ENCODE data around the gene RAB6B.

Gene RAB6B

GRCh38 chr3:133842158-133842557 lies 53.5 kb downstream of the RAB6B start:
- CTCF ChIA-PET = no interaction called here

GRCh38 chr3:133841196-133841595 lies 54.5 kb downstream of the RAB6B start:
- peaks cover 0 to 38% of the 10 kb centered on the region in 2 experiments; a peak in 1 of 3 replicates for H3K36me3 ChIP-seq (ENCODE audit: control insufficient read depth in 2 of 2, insufficient read depth in 1 of 2, low read length in 2 of 2)
- H3K4me3 ChIP-seq (ENCODE audit: low read depth, low read length) = no peak overlapping the region
- no peak for TF ChIP-seq ZNF324 (tag by site-specific recombination; IDR thresholded peaks at IDR 0.05)
- TF ChIP-seq ZNF488 (tag by site-specific recombination; IDR thresholded peaks at IDR 0.05) = no peak
- TF ChIP-seq ZSCAN4 (tag by site-specific recombination; IDR thresholded peaks at IDR 0.05) = peak; percentile 17; the same call in 1 of the 2 replicates
- TF ChIP-seq OVOL3 (tag by site-specific recombination; IDR thresholded peaks at IDR 0.05) = no peak
- no peak for TF ChIP-seq ZNF184 (tag by site-specific recombination; IDR thresholded peaks at IDR 0.05)
- TF ChIP-seq AEBP2 (tag by site-specific recombination; IDR thresholded peaks at IDR 0.05; ENCODE audit: borderline replicate concordance) = no peak
- TF ChIP-seq ZBTB6 (tag by site-specific recombination; IDR thresholded peaks at IDR 0.05) = no peak
- CTCF ChIA-PET = interaction anchor here (0.6 kb wide), 1 partner anchor 23 kb away, joined by 5 read pairs; no protein-coding TSS in a partner anchor
- no peaks in the 10 kb centered on the region for H3K4me1 ChIP-seq (ENCODE audit: control insufficient read depth, insufficient read depth, low read length)
- H3K9me3 ChIP-seq (ENCODE audit: control insufficient read depth, insufficient read depth, low read depth, low read length) = no peaks in the 10 kb centered on the region
- POLR2A ChIA-PET = no interaction called here
- no peak overlapping the region for H3K27ac ChIP-seq (ENCODE audit: extremely low read depth, low read depth, low read length)

More at GRCh38 chr3:133842158-133842557, 53.5 kb downstream of the RAB6B start:
- no peaks in the 10 kb centered on the region for H3K9me3 ChIP-seq (ENCODE audit: control insufficient read depth, insufficient read depth, low read depth, low read length)
- POLR2A ChIA-PET = no interaction called here
- H3K27ac ChIP-seq (ENCODE audit: extremely low read depth, low read depth, low read length) = no peak overlapping the region
- peaks cover 0 to 32% of the 10 kb centered on the region in 2 experiments; a peak in 1 of 3 replicates for H3K36me3 ChIP-seq (ENCODE audit: control insufficient read depth in 2 of 2, insufficient read depth in 1 of 2, low read length in 2 of 2)
- TF ChIP-seq SALL2 (tag by site-specific recombination; IDR thresholded peaks at IDR 0.05; ENCODE audit: borderline replicate concordance) (no peak), SCRT2 (tag by site-specific recombination; IDR thresholded peaks at IDR 0.05) (no peak), ZNF768 (tag by site-specific recombination; IDR thresholded peaks at IDR 0.05) (0 out of 2 replicates have a peak, but pooled peaks have one; percentile 49)
- H3K4me1 ChIP-seq (ENCODE audit: control insufficient read depth, insufficient read depth, low read length) = no peaks in the 10 kb centered on the region
- H3K4me3 ChIP-seq (ENCODE audit: low read depth, low read length) = no peak overlapping the region

GRCh38 chr3:133840767-133841166 lies 54.9 kb downstream of the RAB6B start:
- Histone ChIP-seq H3K9me3 (ENCODE audit: control insufficient read depth, insufficient read depth, low read depth, low read length) (no peaks in the 10 kb centered on the region), H3K36me3 (ENCODE audit: control insufficient read depth in 2 of 2, insufficient read depth in 1 of 2, low read length in 2 of 2) (peaks cover 0 to 38% of the 10 kb centered on the region in 2 experiments; a peak in 1 of 3 replicates), H3K27ac (ENCODE audit: extremely low read depth, low read depth, low read length) (no peak overlapping the region), H3K4me3 (ENCODE audit: low read depth, low read length) (no peak overlapping the region), H3K4me1 (ENCODE audit: control insufficient read depth, insufficient read depth, low read length) (no peaks in the 10 kb centered on the region)
- CTCF ChIA-PET = interaction anchor here (0.6 kb wide), 1 partner anchor 22 kb away, joined by 5 read pairs; no protein-coding TSS in a partner anchor
- no peak for TF ChIP-seq ZNF777 (tag by site-specific recombination; IDR thresholded peaks at IDR 0.05; ENCODE audit: borderline replicate concordance)
- TF ChIP-seq ZNF404 (tag by site-specific recombination; IDR thresholded peaks at IDR 0.05) = no peak
- TF ChIP-seq ZBTB26 (tag by site-specific recombination; optimal IDR thresholded peaks at IDR 0.05) = no peak
- TF ChIP-seq ZNF146 (tag by site-specific recombination; IDR thresholded peaks at IDR 0.05) = no peak
- POLR2A ChIA-PET = no interaction called here

All from HEK293 (cell line).